ENCODE data around the gene SPDEF.

SPDEF gene

GRCh38 chr6:34566830-34567546 lies 10.9 kb upstream of the SPDEF start:
- TF ChIP-seq ZBTB7A (IDR thresholded peaks at IDR 0.05; ENCODE audit: low read depth) (no peak), TEAD4 (IDR thresholded peaks at IDR 0.05) (no peak), REST (IDR thresholded peaks at IDR 0.05; ENCODE audit: low read depth) (no peak), NFIC (IDR thresholded peaks at IDR 0.05) (no peak), CREB1 (IDR thresholded peaks at IDR 0.05; ENCODE audit: low read depth) (no peak), USF1 (IDR thresholded peaks at IDR 0.05) (no peak), MAX (IDR thresholded peaks at IDR 0.05) (no peak), YY1 (IDR thresholded peaks at IDR 0.05; ENCODE audit: low read depth) (no peak), TAF1 (IDR thresholded peaks at IDR 0.05; ENCODE audit: low read depth) (no peak), CEBPB (IDR thresholded peaks at IDR 0.05) (no peak), EGR1 (IDR thresholded peaks at IDR 0.05) (no peak), TCF12 (IDR thresholded peaks at IDR 0.05; ENCODE audit: low read depth) (no peak), EP300 (IDR thresholded peaks at IDR 0.05; ENCODE audit: borderline replicate concordance) (no peak), RAD21 (IDR thresholded peaks at IDR 0.05; ENCODE audit: low read depth) (no peak), FOXM1 (IDR thresholded peaks at IDR 0.05; ENCODE audit: borderline replicate concordance, low read depth) (no peak)

- TF ChIP-seq NFIC (IDR thresholded peaks at IDR 0.05): no peak
- TF ChIP-seq CREB1 (IDR thresholded peaks at IDR 0.05; ENCODE audit: low read depth): no peak
- peak; percentile 11; the same call in 1 of the 2 replicates for TF ChIP-seq RAD21 (IDR thresholded peaks at IDR 0.05; ENCODE audit: low read depth)
Measured at GRCh38 chr6:34565722-34566137, 9.6 kb upstream of the SPDEF start.

- TF ChIP-seq EP300 (IDR thresholded peaks at IDR 0.05; ENCODE audit: borderline replicate concordance) (no peak), CREB1 (IDR thresholded peaks at IDR 0.05; ENCODE audit: low read depth) (no peak), EGR1 (IDR thresholded peaks at IDR 0.05) (no peak), REST (IDR thresholded peaks at IDR 0.05; ENCODE audit: low read depth) (no peak), NFIC (IDR thresholded peaks at IDR 0.05) (no peak), ZBTB7A (IDR thresholded peaks at IDR 0.05; ENCODE audit: low read depth) (no peak), FOXM1 (IDR thresholded peaks at IDR 0.05; ENCODE audit: borderline replicate concordance, low read depth) (no peak), MAX (IDR thresholded peaks at IDR 0.05) (no peak), YY1 (IDR thresholded peaks at IDR 0.05; ENCODE audit: low read depth) (no peak), TCF12 (IDR thresholded peaks at IDR 0.05; ENCODE audit: low read depth) (no peak), TEAD4 (IDR thresholded peaks at IDR 0.05) (no peak), TAF1 (IDR thresholded peaks at IDR 0.05; ENCODE audit: low read depth) (no peak), CEBPB (IDR thresholded peaks at IDR 0.05) (no peak), USF1 (IDR thresholded peaks at IDR 0.05) (no peak), RAD21 (IDR thresholded peaks at IDR 0.05; ENCODE audit: low read depth) (no peak)
Measured at GRCh38 chr6:34564181-34564580, 8.1 kb upstream of the SPDEF start.

- TF ChIP-seq REST (IDR thresholded peaks at IDR 0.05; ENCODE audit: low read depth) (no peak), TEAD4 (IDR thresholded peaks at IDR 0.05) (no peak), FOXM1 (IDR thresholded peaks at IDR 0.05; ENCODE audit: borderline replicate concordance, low read depth) (no peak), EGR1 (IDR thresholded peaks at IDR 0.05) (no peak), RAD21 (IDR thresholded peaks at IDR 0.05; ENCODE audit: low read depth) (no peak)
Measured at GRCh38 chr6:34563513-34563870, 7.4 kb upstream of the SPDEF start.
